SK-N-SH treated with all-trans-retinoic acid at 6 μM for 48 hours (cell line): Measurements from ENCODE around the gene CHMP4A.

Experiments used
- TCF4 ChIP-seq: fragments of 250-450 bp; sonication (Bioruptor Pico); IDR thresholded peaks from 2 replicates; pipeline ENCODE4 v1.8.0; 2021; ENCODE audit warnings: mild to moderate bottlenecking, moderate library complexity, borderline replicate concordance
- TOX ChIP-seq: fragments of 250-450 bp; sonication (Bioruptor Pico); IDR thresholded peaks from 2 replicates; pipeline ENCODE4 v1.8.0; 2021; ENCODE audit warnings: mild to moderate bottlenecking, moderate library complexity, borderline replicate concordance
- ZC3H10 ChIP-seq: fragments of 250-450 bp; sonication (Bioruptor Pico); IDR thresholded peaks from 2 replicates; pipeline ENCODE4 v1.5.1; 2021; ENCODE audit warnings: mild to moderate bottlenecking, moderate library complexity
- ZFP3 ChIP-seq: fragments of 250-450 bp; sonication (Bioruptor Pico); IDR thresholded peaks from 2 replicates; pipeline ENCODE4 v1.5.0; 2020; ENCODE audit warnings: mild to moderate bottlenecking, moderate library complexity
- ZNF70 ChIP-seq: fragments of 450-650 bp; formaldehyde crosslinking; IDR thresholded peaks from 2 replicates; pipeline ENCODE4 v1.5.0; 2020; ENCODE audit warnings: mild to moderate bottlenecking, moderate library complexity
- TF ChIP-seq, protein P1 (sequence below): fragments of 250-450 bp; sonication (Bioruptor Pico); IDR thresholded peaks from 2 replicates; pipeline ENCODE4 v1.8.0; 2021; ENCODE audit warnings: low read depth, mild to moderate bottlenecking, moderate library complexity, borderline replicate concordance
- TF ChIP-seq, protein P2 (sequence below): fragments of 250-450 bp; sonication (Bioruptor Pico); IDR thresholded peaks from 2 replicates; pipeline ENCODE4 v1.8.0; 2020; ENCODE audit warnings: mild to moderate bottlenecking, moderate library complexity, borderline replicate concordance
- TF ChIP-seq, protein P3 (sequence below): fragments of 250-450 bp; sonication (Bioruptor Pico); IDR thresholded peaks from 2 replicates; pipeline ENCODE4 v1.5.1; 2020; ENCODE audit warnings: low read depth, mild to moderate bottlenecking, moderate library complexity

DNA sequence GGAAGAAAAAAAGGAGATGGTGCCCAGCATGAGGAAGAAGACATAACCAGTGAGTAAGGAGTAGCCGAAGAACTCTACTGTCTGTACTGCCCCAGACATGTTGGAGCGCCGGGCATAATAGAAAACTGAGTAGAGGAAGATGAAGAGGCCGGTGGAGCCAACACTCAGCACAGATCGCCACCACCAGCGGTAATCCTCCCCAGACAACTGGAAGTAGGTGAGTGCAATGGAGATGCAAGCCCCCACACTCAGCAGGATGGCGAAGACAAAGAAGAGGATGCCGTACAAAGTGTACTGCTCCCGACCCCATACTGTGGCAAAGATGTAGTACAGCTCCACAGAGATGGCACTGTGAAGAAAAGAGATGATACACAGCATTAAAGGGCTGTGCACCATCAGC, 23.8 kb downstream of the CHMP4A start:
- TF ChIP-seq TOX (CRISPR knock-in tag) (no peak), ZC3H10 (CRISPR knock-in tag) (no peak), ZNF70 (CRISPR knock-in tag) (no peak), ZFP3 (no peak), TCF4 (CRISPR knock-in tag) (no peak)
- TF ChIP-seq, protein P1, sequence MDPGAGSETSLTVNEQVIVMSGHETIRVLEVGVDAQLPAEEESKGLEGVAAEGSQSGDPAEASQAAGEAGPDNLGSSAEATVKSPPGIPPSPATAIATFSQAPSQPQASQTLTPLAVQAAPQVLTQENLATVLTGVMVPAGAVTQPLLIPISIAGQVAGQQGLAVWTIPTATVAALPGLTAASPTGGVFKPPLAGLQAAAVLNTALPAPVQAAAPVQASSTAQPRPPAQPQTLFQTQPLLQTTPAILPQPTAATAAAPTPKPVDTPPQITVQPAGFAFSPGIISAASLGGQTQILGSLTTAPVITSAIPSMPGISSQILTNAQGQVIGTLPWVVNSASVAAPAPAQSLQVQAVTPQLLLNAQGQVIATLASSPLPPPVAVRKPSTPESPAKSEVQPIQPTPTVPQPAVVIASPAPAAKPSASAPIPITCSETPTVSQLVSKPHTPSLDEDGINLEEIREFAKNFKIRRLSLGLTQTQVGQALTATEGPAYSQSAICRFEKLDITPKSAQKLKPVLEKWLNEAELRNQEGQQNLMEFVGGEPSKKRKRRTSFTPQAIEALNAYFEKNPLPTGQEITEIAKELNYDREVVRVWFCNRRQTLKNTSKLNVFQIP: no peak
- TF ChIP-seq, protein P2, sequence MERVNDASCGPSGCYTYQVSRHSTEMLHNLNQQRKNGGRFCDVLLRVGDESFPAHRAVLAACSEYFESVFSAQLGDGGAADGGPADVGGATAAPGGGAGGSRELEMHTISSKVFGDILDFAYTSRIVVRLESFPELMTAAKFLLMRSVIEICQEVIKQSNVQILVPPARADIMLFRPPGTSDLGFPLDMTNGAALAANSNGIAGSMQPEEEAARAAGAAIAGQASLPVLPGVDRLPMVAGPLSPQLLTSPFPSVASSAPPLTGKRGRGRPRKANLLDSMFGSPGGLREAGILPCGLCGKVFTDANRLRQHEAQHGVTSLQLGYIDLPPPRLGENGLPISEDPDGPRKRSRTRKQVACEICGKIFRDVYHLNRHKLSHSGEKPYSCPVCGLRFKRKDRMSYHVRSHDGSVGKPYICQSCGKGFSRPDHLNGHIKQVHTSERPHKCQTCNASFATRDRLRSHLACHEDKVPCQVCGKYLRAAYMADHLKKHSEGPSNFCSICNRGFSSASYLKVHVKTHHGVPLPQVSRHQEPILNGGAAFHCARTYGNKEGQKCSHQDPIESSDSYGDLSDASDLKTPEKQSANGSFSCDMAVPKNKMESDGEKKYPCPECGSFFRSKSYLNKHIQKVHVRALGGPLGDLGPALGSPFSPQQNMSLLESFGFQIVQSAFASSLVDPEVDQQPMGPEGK: no peak
- TF ChIP-seq, protein P3, sequence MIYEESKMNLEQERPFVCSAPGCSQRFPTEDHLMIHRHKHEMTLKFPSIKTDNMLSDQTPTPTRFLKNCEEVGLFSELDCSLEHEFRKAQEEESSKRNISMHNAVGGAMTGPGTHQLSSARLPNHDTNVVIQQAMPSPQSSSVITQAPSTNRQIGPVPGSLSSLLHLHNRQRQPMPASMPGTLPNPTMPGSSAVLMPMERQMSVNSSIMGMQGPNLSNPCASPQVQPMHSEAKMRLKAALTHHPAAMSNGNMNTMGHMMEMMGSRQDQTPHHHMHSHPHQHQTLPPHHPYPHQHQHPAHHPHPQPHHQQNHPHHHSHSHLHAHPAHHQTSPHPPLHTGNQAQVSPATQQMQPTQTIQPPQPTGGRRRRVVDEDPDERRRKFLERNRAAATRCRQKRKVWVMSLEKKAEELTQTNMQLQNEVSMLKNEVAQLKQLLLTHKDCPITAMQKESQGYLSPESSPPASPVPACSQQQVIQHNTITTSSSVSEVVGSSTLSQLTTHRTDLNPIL (CRISPR knock-in tag): no peak
